Fibroblast of mammary gland (primary cell): Measurements from ENCODE around the gene MTURN.
A peak's percentile ranks its signal among the peaks of the same experiment; 100 is the strongest.

ENCODE experiments used
- DNase-seq: peaks from one replicate; pipeline ENCODE4 v3.0.0-alpha.2; 2010; ENCODE audit warnings: low read depth
- H3K4me3 ChIP-seq: 2 replicates; pipeline ENCODE4 v1.5.1; 2011; ENCODE audit warnings: low read depth, mild to moderate bottlenecking, low read length, moderate library complexity; ENCODE audit not compliant: control insufficient read depth
- CTCF ChIP-seq: conservative IDR thresholded peaks from 2 replicates; pipeline ENCODE4 v1.5.1; 2011; ENCODE audit warnings: low read depth, low read length, inconsistent platforms; ENCODE audit not compliant: control insufficient read depth, insufficient read depth

Gene MTURN

DNA sequence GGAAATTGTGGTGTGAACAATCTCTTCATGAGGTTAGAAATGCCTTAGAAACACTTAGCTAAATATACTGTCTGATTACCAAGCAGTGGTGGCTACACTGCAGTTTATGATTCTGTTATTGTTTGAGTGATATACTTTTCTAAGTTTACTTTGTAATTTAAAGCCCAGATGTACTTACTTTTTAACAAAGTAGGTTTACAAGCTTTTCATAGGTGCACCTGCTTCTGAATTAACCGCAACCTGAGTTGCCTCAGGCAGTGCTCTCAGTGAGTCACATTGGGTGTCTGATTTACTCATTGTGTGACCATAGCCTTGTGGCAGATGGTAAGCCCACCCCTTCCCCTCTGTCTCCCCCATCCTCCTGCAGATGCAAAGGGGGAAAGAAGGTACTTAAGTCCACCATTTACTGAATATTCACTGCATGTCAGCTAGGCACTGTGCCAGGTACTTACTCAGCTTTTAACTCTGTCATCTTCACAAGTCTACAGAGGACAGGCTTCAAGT is 9.0 kb downstream of the MTURN start:
- DNase-seq = peak; percentile 77

DNA sequence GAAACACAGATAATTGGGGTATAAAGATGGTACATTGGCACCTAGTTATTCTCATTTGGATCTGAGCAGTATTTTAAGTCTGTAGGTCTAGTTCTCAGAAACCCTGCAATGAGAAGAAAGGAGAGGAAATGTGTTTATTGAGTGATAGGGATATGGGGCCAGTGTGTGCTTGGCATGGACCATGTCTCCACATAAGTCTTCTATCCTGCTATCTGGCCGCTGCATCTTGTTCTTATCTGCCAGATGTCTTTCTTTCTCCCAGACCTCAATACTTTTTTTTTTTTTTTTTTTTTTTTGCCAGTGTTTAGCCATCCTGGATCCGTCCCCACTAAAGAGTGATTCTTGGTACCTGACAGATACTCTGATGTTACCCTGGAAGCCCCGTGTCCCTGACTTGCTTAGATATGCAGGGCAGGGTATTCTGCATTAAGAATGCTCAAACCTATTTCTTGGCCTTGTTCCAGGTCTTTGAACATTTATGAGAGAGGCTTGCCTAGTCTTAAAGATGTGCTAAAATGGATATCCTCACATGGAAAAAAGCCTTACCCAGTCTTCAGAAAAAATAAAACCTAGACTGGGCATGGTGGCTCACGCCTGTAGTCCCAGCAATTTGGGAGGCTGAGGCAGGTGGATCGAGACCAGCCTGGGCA is 10.0 kb downstream of the MTURN start:
- no peak for TF ChIP-seq CTCF
- DNase-seq = no peak
- no peak overlapping the region for H3K4me3 ChIP-seq

More for the DNA sequence above, 9.0 kb downstream of the MTURN start:
- TF ChIP-seq CTCF = no peak
- H3K4me3 ChIP-seq = no peak overlapping the region

- TF ChIP-seq CTCF = no peak
- no peak overlapping the region for H3K4me3 ChIP-seq
- no peak for DNase-seq
Observed at GRCh38 chr7:30145426-30145970, 10.7 kb downstream of the MTURN start.

- no peak overlapping the region for H3K4me3 ChIP-seq
- DNase-seq = no peak
- TF ChIP-seq CTCF = no peak
Observed at GRCh38 chr7:30146127-30146612, 11.4 kb downstream of the MTURN start.

GRCh38 chr7:30147223-30147622 is 12.4 kb downstream of the MTURN start:
- no peak for DNase-seq
- H3K4me3 ChIP-seq = no peak overlapping the region
- no peak for TF ChIP-seq CTCF

- H3K4me3 ChIP-seq = no peak overlapping the region
- TF ChIP-seq CTCF = no peak
- DNase-seq = no peak
Observed at GRCh38 chr7:30147785-30148184, 13.0 kb downstream of the MTURN start.
